ENCODE measurements around the gene PTPN22. TPM values are rescaled to one million over a fixed set of nuclear protein-coding genes. Genes with fewer than 3 reads are reported as not detected.
"Not testable (repeated sequence)": the region's sequence is repeated elsewhere in the genome, so short reads cannot be mapped to it uniquely, and the experiment has no call there.

Gene PTPN22
- polyA plus RNA-seq, 2 donors, result 0.76 to 1.5 TPM

DNA sequence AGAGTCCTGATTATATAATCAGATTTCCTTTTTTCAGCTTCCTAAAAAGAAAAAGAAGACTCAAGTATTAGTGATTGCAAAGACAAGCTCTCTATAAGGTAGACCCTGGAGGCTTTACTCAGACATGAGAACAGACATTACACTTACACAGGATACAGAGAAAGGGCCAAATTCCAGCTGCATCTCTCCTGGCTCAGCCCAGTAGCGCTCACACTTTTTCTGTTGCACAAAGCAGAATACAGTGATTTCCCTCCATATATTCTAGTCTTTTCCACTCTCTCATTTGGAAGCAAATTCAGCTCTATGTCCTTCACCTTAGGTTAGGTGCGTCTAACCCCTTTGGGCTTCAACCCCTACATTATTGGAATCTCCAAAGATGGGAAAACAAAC lies 15.1 kb downstream of the PTPN22 start:
- WGBS, 2 donors, result 94 to 95% methylated on average over 2 of the region's 2 CpGs
- Histone ChIP-seq H3K36me3 (ENCODE audit: control insufficient read depth in 2 of 2, insufficient read depth in 2 of 2, low read length in 1 of 2) (no peaks in the 10 kb centered on the region), H3K27me3 (ENCODE audit: control insufficient read depth in 1 of 2, insufficient read depth in 2 of 2, low read length in 2 of 2) (no peaks in the 10 kb centered on the region), H3K9me3 (ENCODE audit: control insufficient read depth in 2 of 2, insufficient read depth in 1 of 2, low read depth in 1 of 2, low read length in 1 of 2) (no peaks in the 10 kb centered on the region), H3K4me1 (ENCODE audit: control insufficient read depth in 2 of 2, insufficient read depth in 2 of 2, low read length in 1 of 2) (no peaks in the 10 kb centered on the region), H3K27ac (ENCODE audit: low read depth in 2 of 2, low read length in 1 of 2) (no peak overlapping the region), H3K4me3 (ENCODE audit: low read depth in 1 of 2, low read length in 2 of 2) (no peak overlapping the region)

DNA sequence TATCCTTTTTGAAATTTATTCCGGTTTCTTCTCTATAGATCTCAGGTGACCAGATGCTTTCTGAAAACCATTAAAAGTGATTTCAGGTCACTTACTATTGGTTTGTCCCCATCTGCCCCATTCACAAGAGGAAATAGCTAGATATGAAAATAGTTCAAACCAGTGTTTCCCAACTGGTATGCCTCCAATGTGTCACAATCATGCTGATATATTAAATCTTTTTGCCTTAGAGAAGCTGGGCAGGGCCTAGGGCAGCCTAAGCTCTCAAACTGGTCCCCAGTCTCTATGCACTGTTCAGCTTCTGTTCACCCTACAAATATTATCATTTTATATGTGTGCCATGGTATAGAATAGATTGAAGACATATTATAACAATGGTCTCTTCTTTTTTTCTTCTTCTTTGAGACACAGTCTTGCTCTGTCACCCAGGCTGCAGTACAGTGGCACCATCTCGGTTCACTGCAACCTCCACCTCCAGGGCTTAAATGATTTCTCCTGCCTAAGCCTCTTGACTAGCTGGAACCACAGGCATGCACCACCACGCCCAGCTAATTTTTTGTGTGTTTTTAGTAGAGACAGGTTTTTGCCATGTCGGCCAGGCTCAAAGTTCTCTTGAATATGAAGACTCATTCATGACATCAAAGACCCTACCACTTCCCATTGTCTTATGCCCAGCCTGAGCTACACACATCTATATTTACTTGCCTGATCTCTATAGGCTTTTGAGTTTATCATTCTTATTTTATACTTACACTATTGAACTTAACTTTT lies 15.7 kb downstream of the PTPN22 start:
- no peak overlapping the region for H3K4me3 ChIP-seq (ENCODE audit: low read depth in 1 of 2, low read length in 2 of 2)
- no peaks in the 10 kb centered on the region for H3K9me3 ChIP-seq (ENCODE audit: control insufficient read depth in 2 of 2, insufficient read depth in 1 of 2, low read depth in 1 of 2, low read length in 1 of 2)
- no peaks in the 10 kb centered on the region for H3K4me1 ChIP-seq (ENCODE audit: control insufficient read depth in 2 of 2, insufficient read depth in 2 of 2, low read length in 1 of 2)
- H3K27me3 ChIP-seq (ENCODE audit: control insufficient read depth in 1 of 2, insufficient read depth in 2 of 2, low read length in 2 of 2), result no peaks in the 10 kb centered on the region
- WGBS, 2 donors, result 67 to 72% methylated on average over 4 of the region's 4 CpGs
- no peaks in the 10 kb centered on the region for H3K36me3 ChIP-seq (ENCODE audit: control insufficient read depth in 2 of 2, insufficient read depth in 2 of 2, low read length in 1 of 2)
- H3K27ac ChIP-seq (ENCODE audit: low read depth in 2 of 2, low read length in 1 of 2), result no peak overlapping the region

DNA sequence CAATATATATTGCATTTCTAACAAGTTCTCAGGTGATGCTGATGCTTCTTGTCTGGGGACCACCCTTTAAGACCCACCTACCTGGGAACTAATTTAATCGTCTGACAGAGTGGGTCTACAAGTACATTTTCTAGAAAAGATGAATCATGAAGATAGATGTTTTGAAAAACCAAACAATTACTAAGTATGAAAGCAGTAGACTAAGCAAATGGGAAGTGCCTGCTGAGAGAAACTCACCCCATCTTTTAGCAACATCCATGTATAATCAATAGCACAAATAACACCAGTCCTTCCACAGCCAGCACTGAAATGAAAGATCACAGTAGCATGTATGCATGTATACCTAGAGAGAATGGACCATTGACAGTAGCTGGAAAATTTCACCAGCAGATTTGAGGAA lies 17.3 kb downstream of the PTPN22 start:
- H3K36me3 ChIP-seq (ENCODE audit: control insufficient read depth in 2 of 2, insufficient read depth in 2 of 2, low read length in 1 of 2), result no peaks in the 10 kb centered on the region
- no peaks in the 10 kb centered on the region for H3K4me1 ChIP-seq (ENCODE audit: control insufficient read depth in 2 of 2, insufficient read depth in 2 of 2, low read length in 1 of 2)
- H3K27me3 ChIP-seq (ENCODE audit: control insufficient read depth in 1 of 2, insufficient read depth in 2 of 2, low read length in 2 of 2), result no peaks in the 10 kb centered on the region
- H3K27ac ChIP-seq (ENCODE audit: low read depth in 2 of 2, low read length in 1 of 2), result no peak overlapping the region
- whole genome bisulfite sequencing, 2 donors, result 40 to 64% methylated on average over 1 of the region's 1 CpG
- H3K4me3 ChIP-seq (ENCODE audit: low read depth in 1 of 2, low read length in 2 of 2), result no peak overlapping the region
- no peaks in the 10 kb centered on the region for H3K9me3 ChIP-seq (ENCODE audit: control insufficient read depth in 2 of 2, insufficient read depth in 1 of 2, low read depth in 1 of 2, low read length in 1 of 2)

DNA sequence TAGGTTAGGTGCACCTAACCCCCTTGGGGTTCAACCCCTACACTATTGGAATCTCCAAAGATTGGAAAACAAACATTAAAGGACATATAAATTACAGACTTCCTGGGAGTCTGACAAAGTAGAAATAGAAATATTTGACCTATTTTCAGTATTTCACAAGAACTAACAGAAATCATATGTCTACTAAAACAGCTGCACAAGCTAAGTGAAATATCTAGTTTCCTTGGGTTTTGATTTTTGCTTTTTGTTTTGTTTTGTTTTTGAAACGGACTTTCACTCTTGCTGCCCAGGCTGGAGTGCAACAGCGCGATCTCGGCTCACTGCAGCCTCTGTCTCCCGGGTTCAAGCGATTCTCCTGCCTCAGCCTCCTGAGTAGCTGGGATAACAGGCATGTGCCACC lies 18.8 kb downstream of the PTPN22 start:
- not testable (repeated sequence) for H3K4me1 ChIP-seq (ENCODE audit: control insufficient read depth in 2 of 2, insufficient read depth in 2 of 2, low read length in 1 of 2); H3K36me3 ChIP-seq (ENCODE audit: control insufficient read depth in 2 of 2, insufficient read depth in 2 of 2, low read length in 1 of 2); H3K27ac ChIP-seq (ENCODE audit: low read depth in 2 of 2, low read length in 1 of 2); H3K4me3 ChIP-seq (ENCODE audit: low read depth in 1 of 2, low read length in 2 of 2); H3K27me3 ChIP-seq (ENCODE audit: control insufficient read depth in 1 of 2, insufficient read depth in 2 of 2, low read length in 2 of 2); H3K9me3 ChIP-seq (ENCODE audit: control insufficient read depth in 2 of 2, insufficient read depth in 1 of 2, low read depth in 1 of 2, low read length in 1 of 2)
- WGBS, 2 donors, result 90 to 94% methylated on average over 6 of the region's 6 CpGs

DNA sequence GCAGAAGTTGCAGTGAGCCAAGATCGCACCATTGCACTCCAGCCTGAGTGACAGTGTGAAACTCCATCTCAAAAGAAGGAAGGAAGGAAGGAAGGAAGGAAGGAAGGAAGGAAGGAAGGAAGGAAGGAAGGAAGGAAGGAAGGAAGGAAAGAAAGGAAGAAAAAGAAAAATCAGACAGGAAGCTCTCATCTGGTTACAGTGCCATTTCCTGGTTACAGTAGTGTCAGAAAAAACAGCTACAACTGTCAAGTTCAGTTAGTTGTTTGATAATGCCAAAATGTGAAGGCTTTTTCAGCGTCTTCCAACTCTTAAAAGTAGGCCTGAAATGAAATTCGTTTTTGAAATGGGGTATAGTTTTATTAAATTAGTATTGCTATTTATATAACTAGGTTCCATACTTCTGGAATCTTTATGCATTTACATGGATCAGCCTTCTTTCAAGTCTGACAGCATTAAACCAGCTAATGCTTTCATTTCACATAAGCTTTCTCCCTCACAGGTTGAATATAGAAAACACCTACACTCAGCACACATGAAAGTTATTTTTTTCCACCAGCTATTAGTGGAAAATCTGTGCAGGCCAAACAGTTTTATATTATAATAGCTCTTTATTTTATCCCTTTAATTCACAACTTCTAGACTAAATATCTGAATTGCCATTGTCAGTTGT lies 21.2 kb downstream of the PTPN22 start:
- Histone ChIP-seq H3K4me3 (ENCODE audit: low read depth in 1 of 2, low read length in 2 of 2) (no peak overlapping the region), H3K36me3 (ENCODE audit: control insufficient read depth in 2 of 2, insufficient read depth in 2 of 2, low read length in 1 of 2) (no peaks in the 10 kb centered on the region), H3K27me3 (ENCODE audit: control insufficient read depth in 1 of 2, insufficient read depth in 2 of 2, low read length in 2 of 2) (no peaks in the 10 kb centered on the region), H3K27ac (ENCODE audit: low read depth in 2 of 2, low read length in 1 of 2) (no peak overlapping the region), H3K4me1 (ENCODE audit: control insufficient read depth in 2 of 2, insufficient read depth in 2 of 2, low read length in 1 of 2) (no peaks in the 10 kb centered on the region), H3K9me3 (ENCODE audit: control insufficient read depth in 2 of 2, insufficient read depth in 1 of 2, low read depth in 1 of 2, low read length in 1 of 2) (no peaks in the 10 kb centered on the region)
- WGBS, 2 donors, result 69 to 70% methylated on average over 3 of the region's 3 CpGs

DNA sequence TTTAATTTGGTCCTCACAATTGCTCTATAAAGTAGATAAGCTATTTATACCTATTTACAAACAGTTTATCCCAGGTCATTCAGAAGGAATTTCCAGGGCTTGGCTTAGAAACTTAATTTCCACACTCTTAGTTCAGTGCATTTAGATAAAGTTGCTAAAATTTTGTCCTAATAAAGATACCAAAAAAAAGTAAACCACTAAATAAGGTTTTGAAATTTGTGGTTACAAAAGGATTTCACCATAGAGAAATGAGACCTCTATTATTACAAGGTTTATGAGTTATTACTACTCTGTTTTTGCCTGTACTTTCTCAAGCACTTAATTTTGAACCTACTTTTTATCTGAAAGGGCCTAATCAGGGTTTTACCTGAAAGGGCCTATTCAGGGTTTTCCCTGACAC lies 22.4 kb downstream of the PTPN22 start:
- Histone ChIP-seq H3K36me3 (ENCODE audit: control insufficient read depth in 2 of 2, insufficient read depth in 2 of 2, low read length in 1 of 2) (no peaks in the 10 kb centered on the region), H3K9me3 (ENCODE audit: control insufficient read depth in 2 of 2, insufficient read depth in 1 of 2, low read depth in 1 of 2, low read length in 1 of 2) (no peaks in the 10 kb centered on the region), H3K27me3 (ENCODE audit: control insufficient read depth in 1 of 2, insufficient read depth in 2 of 2, low read length in 2 of 2) (no peaks in the 10 kb centered on the region), H3K27ac (ENCODE audit: low read depth in 2 of 2, low read length in 1 of 2) (no peak overlapping the region), H3K4me3 (ENCODE audit: low read depth in 1 of 2, low read length in 2 of 2) (no peak overlapping the region), H3K4me1 (ENCODE audit: control insufficient read depth in 2 of 2, insufficient read depth in 2 of 2, low read length in 1 of 2) (no peaks in the 10 kb centered on the region)

DNA sequence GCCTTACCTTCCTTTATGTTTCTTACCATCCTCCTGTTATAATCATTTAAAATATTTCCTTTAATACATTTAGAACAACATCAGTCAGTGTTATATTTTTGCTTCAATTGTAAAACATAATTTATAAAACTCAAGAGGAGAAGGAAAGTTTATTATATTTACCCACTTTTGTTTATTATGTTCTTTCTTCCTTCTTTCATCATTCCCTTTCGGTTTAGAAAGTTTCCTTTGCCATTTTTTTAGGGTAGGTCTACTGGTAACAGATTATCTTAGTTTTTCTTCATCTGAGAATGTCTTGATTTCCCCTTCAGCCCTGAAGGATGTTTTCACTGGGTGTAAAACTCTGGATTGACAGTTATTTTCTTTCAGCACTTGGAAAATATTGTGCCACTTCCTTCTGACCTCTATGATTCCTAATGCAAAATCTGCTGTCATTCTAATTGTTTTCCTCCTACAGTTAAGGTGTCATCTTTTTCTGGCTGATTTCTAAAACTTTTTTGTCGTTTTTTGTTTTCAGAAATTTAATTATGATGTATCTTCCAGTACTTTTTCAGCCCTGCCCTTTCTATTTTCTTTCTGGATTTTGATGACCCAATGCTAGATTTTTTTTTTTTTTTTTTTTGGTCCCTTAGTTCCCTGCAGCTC lies 25.0 kb downstream of the PTPN22 start:
- no peaks in the 10 kb centered on the region for H3K36me3 ChIP-seq (ENCODE audit: control insufficient read depth in 2 of 2, insufficient read depth in 2 of 2, low read length in 1 of 2)
- no peak overlapping the region for H3K27ac ChIP-seq (ENCODE audit: low read depth in 2 of 2, low read length in 1 of 2)
- H3K27me3 ChIP-seq (ENCODE audit: control insufficient read depth in 1 of 2, insufficient read depth in 2 of 2, low read length in 2 of 2), result no peaks in the 10 kb centered on the region
- H3K4me1 ChIP-seq (ENCODE audit: control insufficient read depth in 2 of 2, insufficient read depth in 2 of 2, low read length in 1 of 2), result no peaks in the 10 kb centered on the region
- WGBS, 2 donors, result 77 to 84% methylated on average over 2 of the region's 2 CpGs
- no peaks in the 10 kb centered on the region for H3K9me3 ChIP-seq (ENCODE audit: control insufficient read depth in 2 of 2, insufficient read depth in 1 of 2, low read depth in 1 of 2, low read length in 1 of 2)
- H3K4me3 ChIP-seq (ENCODE audit: low read depth in 1 of 2, low read length in 2 of 2), result no peak overlapping the region

DNA sequence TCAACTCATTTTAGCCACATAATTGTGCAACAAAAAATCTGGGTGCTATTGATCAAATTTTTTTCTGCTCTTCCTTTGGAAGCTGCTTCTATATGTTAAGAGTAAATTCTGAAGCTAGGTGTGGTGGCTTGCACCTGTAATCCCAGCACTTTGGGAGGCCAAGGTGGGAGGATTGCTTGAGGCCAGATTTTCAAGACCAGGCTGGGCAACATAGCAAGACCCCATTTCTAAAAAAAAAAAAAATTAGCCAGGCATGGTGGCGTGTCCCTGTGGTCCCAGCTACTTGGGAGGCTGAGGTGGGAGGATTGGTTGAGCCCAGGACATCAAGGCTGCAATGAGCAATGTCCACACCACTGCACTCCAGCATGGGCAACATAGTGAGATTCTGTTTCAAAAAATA lies 35.0 kb downstream of the PTPN22 start:
- H3K36me3 ChIP-seq (ENCODE audit: control insufficient read depth in 2 of 2, insufficient read depth in 2 of 2, low read length in 1 of 2), result no peaks in the 10 kb centered on the region
- no peaks in the 10 kb centered on the region for H3K27me3 ChIP-seq (ENCODE audit: control insufficient read depth in 1 of 2, insufficient read depth in 2 of 2, low read length in 2 of 2)
- H3K4me1 ChIP-seq (ENCODE audit: control insufficient read depth in 2 of 2, insufficient read depth in 2 of 2, low read length in 1 of 2), result no peaks in the 10 kb centered on the region
- no peak overlapping the region for H3K27ac ChIP-seq (ENCODE audit: low read depth in 2 of 2, low read length in 1 of 2)
- 100% methylated on average over 1 of the region's 1 CpG for WGBS, 2 donors
- H3K4me3 ChIP-seq (ENCODE audit: low read depth in 1 of 2, low read length in 2 of 2), result no peak overlapping the region
- H3K9me3 ChIP-seq (ENCODE audit: control insufficient read depth in 2 of 2, insufficient read depth in 1 of 2, low read depth in 1 of 2, low read length in 1 of 2), result no peaks in the 10 kb centered on the region

DNA sequence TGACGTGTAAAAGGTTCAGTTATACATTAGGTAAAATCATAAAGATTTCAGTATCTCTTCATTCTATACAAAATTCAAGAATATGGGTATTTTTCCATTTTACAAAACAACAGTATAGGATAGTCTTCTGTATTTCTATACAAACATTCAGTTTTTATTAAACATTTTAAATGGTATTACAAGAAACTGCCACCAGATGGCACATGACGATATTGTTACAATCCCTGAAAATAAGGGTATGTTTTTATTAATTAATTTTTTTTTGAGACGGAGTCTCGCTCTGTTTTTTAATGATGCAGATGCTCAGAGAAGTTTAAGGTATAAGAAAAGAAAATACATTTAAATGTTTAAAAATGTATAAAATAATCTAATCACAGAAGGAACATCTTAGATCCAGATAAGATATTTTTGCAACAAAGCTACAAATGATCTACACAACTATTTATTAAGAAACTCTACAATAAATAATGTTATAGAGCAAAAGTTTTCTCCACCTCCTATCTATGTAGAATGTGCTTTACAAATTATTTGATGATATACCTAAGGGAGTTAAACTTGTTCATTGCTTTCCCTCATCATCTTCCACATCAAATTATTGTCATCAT lies 35.7 kb downstream of the PTPN22 start:
- 11 to 13% methylated on average over 4 of the region's 4 CpGs for WGBS, 2 donors
- H3K36me3 ChIP-seq (ENCODE audit: control insufficient read depth in 2 of 2, insufficient read depth in 2 of 2, low read length in 1 of 2), result no peaks in the 10 kb centered on the region

More for the DNA sequence above, 35.7 kb downstream of the PTPN22 start:
- no peaks in the 10 kb centered on the region for H3K9me3 ChIP-seq (ENCODE audit: control insufficient read depth in 2 of 2, insufficient read depth in 1 of 2, low read depth in 1 of 2, low read length in 1 of 2)
- no peaks in the 10 kb centered on the region for H3K4me1 ChIP-seq (ENCODE audit: control insufficient read depth in 2 of 2, insufficient read depth in 2 of 2, low read length in 1 of 2)
- no peaks in the 10 kb centered on the region for H3K27me3 ChIP-seq (ENCODE audit: control insufficient read depth in 1 of 2, insufficient read depth in 2 of 2, low read length in 2 of 2)
- H3K27ac ChIP-seq (ENCODE audit: low read depth in 2 of 2, low read length in 1 of 2), result no peak overlapping the region
- no peak overlapping the region for H3K4me3 ChIP-seq (ENCODE audit: low read depth in 1 of 2, low read length in 2 of 2)
